Lower lobe of right lung (tissue), 2 donors: ENCODE data around the gene GALNT2. TPM values are rescaled to one million over a fixed set of nuclear protein-coding genes. Genes with fewer than 3 reads are reported as not detected.

Experiments
- ATAC-seq, 2 donors: fragments of 200-7000 bp; cut with Tn5 transposase; one replicate each; pipeline ENCODE4 v1.9.1; 2020 to 2022; ENCODE audit warnings: mild to moderate bottlenecking in 2 of 2, moderate library complexity in 2 of 2
- DNase-seq: peaks from one replicate; pipeline ENCODE4 v3.0.0-alpha.2; 2020
- H3K27ac ChIP-seq: fragments of 200-600 bp; one replicate; pipeline ENCODE4 v1.8.0; 2022
- H3K27me3 ChIP-seq: fragments of 200-600 bp; one replicate; pipeline ENCODE4 v1.8.0; 2022; ENCODE audit warnings: low read depth
- H3K36me3 ChIP-seq: fragments of 200-600 bp; one replicate; pipeline ENCODE4 v1.8.0; 2022; ENCODE audit warnings: mild to moderate bottlenecking
- H3K4me1 ChIP-seq: fragments of 200-600 bp; one replicate; pipeline ENCODE4 v1.8.0; 2022
- H3K4me3 ChIP-seq: fragments of 200-600 bp; one replicate; pipeline ENCODE4 v1.8.0; 2022; ENCODE audit warnings: mild to moderate bottlenecking
- H3K9me3 ChIP-seq: fragments of 200-600 bp; one replicate; pipeline ENCODE4 v1.8.0; 2022
- intact Hi-C: fragments of 100-400 bp; cut with DNase I; formaldehyde crosslinking; loops from one replicate; pipeline ENCODE4 v1.11.0; 2022
- total RNA-seq: library from RNA; stranded (reverse); fragmentation: NEBNext Ultra II Directional; extraction: Animal tissue kit (Norgen Biotek cat#: 25700); gene quantifications from one replicate; pipeline ENCODE4 v1.2.1, GENCODE V29; 2021
- TF ChIP-seq, protein P1 (sequence below): fragments of 200-600 bp; IDR thresholded peaks from one replicate; pipeline ENCODE4 v1.8.0; 2022; ENCODE audit warnings: antibody characterized with exemption, mild to moderate bottlenecking
- donor health status: DM: no; HTN: yes; CAD: no; lungs with severe emphysema.

GALNT2 gene
- total RNA-seq, 1 donor from 2014 or later, result 48.0 TPM

DNA sequence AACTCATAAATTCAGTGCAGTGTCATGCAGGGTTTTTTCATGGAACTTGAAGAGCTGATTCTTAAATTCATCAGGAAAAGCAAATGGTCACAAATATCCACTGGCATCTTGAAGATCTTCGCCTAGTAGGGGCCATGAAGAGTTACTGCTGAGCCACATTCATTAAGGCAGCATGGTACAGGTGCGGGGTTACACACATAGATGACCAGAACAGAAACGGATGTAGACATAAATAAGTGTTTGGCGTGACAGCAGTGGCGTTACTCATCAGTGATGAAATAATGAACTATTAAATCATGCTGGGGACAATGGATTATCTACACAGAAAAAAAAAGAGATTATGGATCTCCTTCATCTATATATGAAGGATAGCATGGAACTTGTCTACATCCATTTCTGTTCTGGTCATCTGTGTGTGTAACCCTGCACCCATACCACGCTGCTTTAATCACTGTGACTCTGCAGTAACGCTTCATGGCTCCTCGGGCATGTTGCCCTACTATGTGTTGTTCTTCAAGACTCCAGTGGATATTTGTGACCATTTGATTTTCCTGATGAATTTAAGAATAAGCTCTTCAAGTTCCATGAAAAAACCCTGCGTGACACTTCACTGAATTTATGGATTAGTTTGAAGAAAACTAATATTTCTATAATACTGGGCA is 161.3 kb downstream of the GALNT2 start:
- intact Hi-C loops, result no loop called here
- Histone ChIP-seq H3K9me3 (no peaks in the 10 kb centered on the region), H3K4me3 (no peak overlapping the region), H3K4me1 (peaks cover 34% of the 10 kb centered on the region), H3K27ac (no peak overlapping the region), H3K36me3 (no peaks in the 10 kb centered on the region), H3K27me3 (no peaks in the 10 kb centered on the region)
- DNase-seq, result no peak
- ATAC-seq, result no peak
- TF ChIP-seq, protein P1, sequence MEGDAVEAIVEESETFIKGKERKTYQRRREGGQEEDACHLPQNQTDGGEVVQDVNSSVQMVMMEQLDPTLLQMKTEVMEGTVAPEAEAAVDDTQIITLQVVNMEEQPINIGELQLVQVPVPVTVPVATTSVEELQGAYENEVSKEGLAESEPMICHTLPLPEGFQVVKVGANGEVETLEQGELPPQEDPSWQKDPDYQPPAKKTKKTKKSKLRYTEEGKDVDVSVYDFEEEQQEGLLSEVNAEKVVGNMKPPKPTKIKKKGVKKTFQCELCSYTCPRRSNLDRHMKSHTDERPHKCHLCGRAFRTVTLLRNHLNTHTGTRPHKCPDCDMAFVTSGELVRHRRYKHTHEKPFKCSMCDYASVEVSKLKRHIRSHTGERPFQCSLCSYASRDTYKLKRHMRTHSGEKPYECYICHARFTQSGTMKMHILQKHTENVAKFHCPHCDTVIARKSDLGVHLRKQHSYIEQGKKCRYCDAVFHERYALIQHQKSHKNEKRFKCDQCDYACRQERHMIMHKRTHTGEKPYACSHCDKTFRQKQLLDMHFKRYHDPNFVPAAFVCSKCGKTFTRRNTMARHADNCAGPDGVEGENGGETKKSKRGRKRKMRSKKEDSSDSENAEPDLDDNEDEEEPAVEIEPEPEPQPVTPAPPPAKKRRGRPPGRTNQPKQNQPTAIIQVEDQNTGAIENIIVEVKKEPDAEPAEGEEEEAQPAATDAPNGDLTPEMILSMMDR, result no peak

DNA sequence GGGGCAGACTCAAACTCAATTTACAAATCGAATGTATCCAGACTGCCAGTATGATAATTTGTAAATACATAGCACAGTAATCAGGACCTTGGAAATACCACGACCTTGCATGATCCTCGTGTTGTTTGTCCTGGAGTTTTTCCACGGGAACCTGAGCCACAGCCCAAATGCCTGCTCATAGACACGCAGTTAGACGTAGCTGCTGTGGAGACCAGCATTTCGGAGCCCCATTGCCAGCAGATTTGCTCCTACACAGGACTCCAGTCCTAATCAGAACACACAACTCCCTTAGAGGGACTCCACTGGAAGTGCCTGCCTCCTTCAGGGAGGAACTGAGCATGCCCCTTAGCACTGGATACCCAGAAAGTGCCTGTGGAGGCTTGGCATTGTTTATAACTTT is 163.2 kb downstream of the GALNT2 start:
- ATAC-seq (no peak), DNase-seq (no peak)
- TF ChIP-seq, protein P1, result no peak
- H3K9me3 ChIP-seq, result no peaks in the 10 kb centered on the region
- no peak overlapping the region for H3K4me3 ChIP-seq
- no peaks in the 10 kb centered on the region for H3K27me3 ChIP-seq
- peak overlapping the region; percentile 80 for H3K27ac ChIP-seq
- peaks cover 22% of the 10 kb centered on the region for H3K4me1 ChIP-seq
- intact Hi-C loops, result no loop called here
- no peaks in the 10 kb centered on the region for H3K36me3 ChIP-seq

DNA sequence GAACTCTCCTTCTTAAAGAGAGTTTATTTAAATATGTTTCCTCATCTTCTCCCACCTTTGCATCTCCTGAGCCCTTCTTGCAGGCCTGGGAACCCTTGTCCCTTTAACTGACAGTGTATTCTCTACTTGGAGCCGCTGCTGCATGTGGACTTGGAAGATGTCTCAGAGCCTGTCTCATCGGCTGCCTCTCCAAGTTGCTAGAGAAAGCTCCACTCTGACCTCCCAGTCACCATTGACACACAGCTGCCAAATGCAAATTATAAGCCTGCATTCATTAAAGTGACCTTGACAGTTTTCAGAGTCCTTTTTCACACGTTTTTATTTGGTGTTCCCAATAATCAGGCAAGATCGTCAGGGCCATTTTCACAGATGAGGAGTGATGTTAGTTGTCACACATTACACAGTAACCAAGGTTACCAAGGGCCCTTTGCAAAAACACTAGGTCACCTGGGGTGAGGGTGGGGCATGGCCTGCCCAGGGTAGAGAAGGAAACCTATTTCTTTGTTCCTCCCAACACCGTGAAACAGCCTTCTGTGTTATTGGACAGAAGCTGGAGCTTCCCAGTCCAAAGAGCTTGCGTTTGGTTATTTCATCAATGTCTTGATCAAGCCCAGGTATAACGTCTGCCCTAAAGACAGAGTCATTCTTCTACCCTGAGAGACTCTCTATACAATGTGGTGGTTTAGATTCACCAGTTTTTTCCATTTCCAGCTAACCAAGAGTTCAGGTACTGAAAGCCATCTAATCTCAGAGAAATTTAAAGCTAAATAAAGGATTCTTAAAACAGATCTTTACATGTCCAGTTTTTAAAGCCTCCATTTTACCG is 164.1 kb downstream of the GALNT2 start:
- ATAC-seq (peak; percentile 84 to 86), DNase-seq (no peak)
- H3K36me3 ChIP-seq, result peaks cover 4% of the 10 kb centered on the region
- H3K27ac ChIP-seq, result peak overlapping the region; percentile 80
- H3K9me3 ChIP-seq, result no peaks in the 10 kb centered on the region
- TF ChIP-seq, protein P1, result no peak
- H3K4me3 ChIP-seq, result no peak overlapping the region
- H3K4me1 ChIP-seq, result peaks cover 22% of the 10 kb centered on the region
- intact Hi-C loops, result no loop called here
- H3K27me3 ChIP-seq, result no peaks in the 10 kb centered on the region

DNA sequence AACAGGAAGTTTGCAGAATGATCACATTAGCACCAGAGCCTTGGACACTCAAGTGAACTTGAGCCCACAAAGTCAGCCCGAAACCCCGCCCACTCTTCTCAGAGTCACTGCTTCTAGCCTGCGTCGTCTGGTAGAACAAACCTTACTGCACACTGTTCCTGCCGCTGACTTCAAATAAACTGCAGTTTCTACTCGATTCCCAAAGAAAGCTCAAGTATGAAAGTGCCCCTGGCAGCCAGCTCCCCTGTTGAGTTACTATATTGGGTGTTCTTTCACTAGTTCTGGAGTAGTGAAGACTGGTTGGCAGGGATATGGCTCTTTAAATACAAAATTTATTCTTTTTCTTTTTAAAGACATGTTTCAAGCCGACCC is 164.7 kb downstream of the GALNT2 start:
- Histone ChIP-seq H3K4me3 (peak overlapping the region; percentile 27), H3K27ac (peak overlapping the region; percentile 80)

DNA sequence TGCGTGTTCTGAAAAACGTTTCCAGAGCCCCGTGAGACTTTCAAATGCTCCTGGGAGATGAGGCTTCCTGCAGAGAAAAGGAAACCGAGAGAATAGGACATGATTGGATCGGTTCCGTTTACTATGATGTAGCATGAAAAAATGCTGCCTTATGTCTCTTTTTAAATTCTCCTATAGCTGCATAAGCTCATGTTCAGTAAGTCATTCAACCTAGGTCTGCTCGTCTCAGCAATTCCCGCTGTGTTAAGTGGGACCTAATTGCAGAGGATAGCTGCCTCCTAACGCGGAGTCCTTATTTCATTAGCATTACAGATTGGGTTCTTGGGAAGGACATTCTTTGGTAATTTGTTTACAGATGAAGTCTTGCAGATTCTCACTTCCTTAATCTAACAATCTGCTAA is 165.3 kb downstream of the GALNT2 start:
- peak overlapping the region; percentile 80 for H3K27ac ChIP-seq
- peaks cover 15% of the 10 kb centered on the region for H3K36me3 ChIP-seq
- H3K9me3 ChIP-seq, result no peaks in the 10 kb centered on the region
- TF ChIP-seq, protein P1, result no peak
- intact Hi-C loops, result no loop called here
- H3K4me1 ChIP-seq, result peaks cover 22% of the 10 kb centered on the region
- DNase-seq, result no peak
- H3K4me3 ChIP-seq, result peak overlapping the region; percentile 27
- H3K27me3 ChIP-seq, result no peaks in the 10 kb centered on the region
- peak in 1 of 2 donors; percentile 45 for ATAC-seq

More for the DNA sequence above, 164.7 kb downstream of the GALNT2 start:
- Histone ChIP-seq H3K36me3 (peaks cover 8% of the 10 kb centered on the region), H3K27me3 (no peaks in the 10 kb centered on the region), H3K9me3 (no peaks in the 10 kb centered on the region), H3K4me1 (peaks cover 22% of the 10 kb centered on the region)
- TF ChIP-seq, protein P1, result no peak
- peak; percentile 91 for DNase-seq
- intact Hi-C loops, result no loop called here
- peak; percentile 96 to 98 for ATAC-seq
